Daoy (cell line): Measurements from ENCODE around the gene CHD9. TPM values are rescaled to one million over a fixed set of nuclear protein-coding genes. Genes with fewer than 3 reads are reported as not detected.
"Not testable (repeated sequence)": the region's sequence is repeated elsewhere in the genome, so short reads cannot be mapped to it uniquely, and the experiment has no call there.

Experiments used
- DNase-seq: peaks from one replicate; pipeline ENCODE4 v3.0.0-alpha.2; 2015; ENCODE audit warnings: low read depth
- total RNA-seq: library from RNA; depleted of rRNA; stranded (reverse); fragments of >200 nt; shearing (Covaris generic); gene quantifications from 2 replicates; pipeline ENCODE4 v1.2.3, GENCODE V29; 2014; rRNA removed

The CHD9 gene
- total RNA-seq: 9.7 and 12.0 TPM in 2 replicates

- peak; percentile 91 for DNase-seq
Measured at GRCh38 chr16:53054670-53055485, at the start of gene CHD9. TSS of gene CHD9 (plus strand) at chr16:53054991. CDS start at chr16:53156090, 101,099 bp downstream.

GRCh38 chr16:53007095-53007494 lies 47.7 kb upstream of the CHD9 start:
- no peak for DNase-seq

DNA sequence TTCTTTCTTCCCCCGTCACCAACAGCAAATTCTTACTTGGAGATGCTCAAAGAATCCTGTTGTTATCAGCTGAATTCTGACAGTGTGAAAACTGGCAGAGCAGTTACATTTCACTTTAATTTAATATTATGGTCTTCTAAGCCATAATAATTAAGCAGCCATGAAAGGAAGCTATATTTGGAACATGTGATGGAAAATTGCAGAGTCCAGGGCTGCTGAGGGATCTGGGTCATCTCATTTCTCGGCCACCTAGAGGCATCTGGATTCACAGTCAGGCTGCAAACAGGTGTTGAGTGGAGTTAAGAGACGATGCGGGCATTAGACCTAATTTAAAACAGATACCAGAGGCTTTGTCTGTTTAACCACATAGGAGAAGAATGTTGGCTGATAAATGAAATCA lies 40.5 kb upstream of the CHD9 start:
- no peak for DNase-seq

GRCh38 chr16:53018834-53019416 lies 35.9 kb upstream of the CHD9 start:
- DNase-seq: no peak

DNA sequence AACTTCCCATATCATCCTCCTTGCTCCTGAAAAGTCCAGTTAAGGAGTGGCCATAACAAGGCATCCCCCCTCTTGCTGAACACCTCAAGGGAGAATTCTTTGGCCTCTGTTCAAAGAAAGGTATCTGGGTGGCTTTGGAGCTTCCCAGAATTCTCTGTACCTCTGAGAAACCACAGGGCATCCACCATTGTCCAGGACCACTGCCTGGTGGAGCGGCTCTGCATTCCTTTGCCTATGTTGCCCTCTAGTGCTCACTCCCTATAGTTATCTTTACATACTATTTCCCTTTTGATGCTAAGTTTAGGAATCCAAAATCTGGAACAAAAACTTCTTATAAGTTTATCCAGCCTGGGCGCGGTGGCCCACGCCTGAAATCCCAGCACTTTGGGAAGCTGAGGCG lies 32.4 kb upstream of the CHD9 start:
- DNase-seq: peak; percentile 45

GRCh38 chr16:53024045-53024444 lies 30.7 kb upstream of the CHD9 start:
- no peak for DNase-seq

- DNase-seq: no peak
Measured at GRCh38 chr16:53029971-53030370, 24.8 kb upstream of the CHD9 start.

- no peak for DNase-seq
Measured at GRCh38 chr16:53031323-53031942, 23.4 kb upstream of the CHD9 start.

DNA sequence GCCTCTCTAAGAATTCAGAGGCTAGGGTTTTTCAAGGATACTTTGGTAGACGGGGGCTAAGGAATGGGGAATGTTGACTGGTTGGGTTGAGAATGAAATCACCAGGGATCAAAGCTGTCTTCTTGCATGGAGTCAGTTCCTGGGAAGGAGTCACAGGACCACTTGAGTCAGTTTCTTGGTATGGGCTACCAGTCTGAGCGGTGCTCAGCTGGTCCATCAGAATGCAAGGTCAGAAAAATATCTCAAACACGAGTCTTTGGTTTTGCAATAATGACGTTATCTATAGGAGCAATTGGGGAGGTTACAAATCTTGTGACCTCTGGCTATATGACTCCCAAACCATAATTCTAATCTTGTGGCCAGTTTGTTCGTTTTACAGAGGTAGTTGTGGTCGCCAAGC lies 20.5 kb upstream of the CHD9 start:
- DNase-seq: no peak

- DNase-seq: no peak
Measured at GRCh38 chr16:53035176-53035942, 19.4 kb upstream of the CHD9 start.

DNA sequence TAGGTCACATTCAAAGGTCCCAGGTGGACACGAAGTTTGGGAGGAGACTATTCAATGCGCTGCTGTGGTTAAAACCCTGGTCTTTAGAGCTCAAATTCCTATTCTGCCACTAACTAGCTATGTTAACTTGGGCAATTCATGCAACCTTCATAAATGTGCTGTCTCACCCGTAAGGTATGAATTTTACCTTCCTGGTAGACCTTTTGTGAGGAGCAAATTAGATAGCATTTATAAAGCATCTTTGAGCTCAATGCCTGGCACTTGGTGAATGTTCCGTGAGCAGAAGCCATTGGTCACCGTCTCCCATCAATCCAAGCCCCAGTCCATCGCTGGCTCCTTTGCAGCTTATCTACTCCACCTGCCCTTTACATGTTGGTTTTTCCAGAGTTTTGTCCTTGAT lies 18.7 kb upstream of the CHD9 start:
- no peak for DNase-seq

DNA sequence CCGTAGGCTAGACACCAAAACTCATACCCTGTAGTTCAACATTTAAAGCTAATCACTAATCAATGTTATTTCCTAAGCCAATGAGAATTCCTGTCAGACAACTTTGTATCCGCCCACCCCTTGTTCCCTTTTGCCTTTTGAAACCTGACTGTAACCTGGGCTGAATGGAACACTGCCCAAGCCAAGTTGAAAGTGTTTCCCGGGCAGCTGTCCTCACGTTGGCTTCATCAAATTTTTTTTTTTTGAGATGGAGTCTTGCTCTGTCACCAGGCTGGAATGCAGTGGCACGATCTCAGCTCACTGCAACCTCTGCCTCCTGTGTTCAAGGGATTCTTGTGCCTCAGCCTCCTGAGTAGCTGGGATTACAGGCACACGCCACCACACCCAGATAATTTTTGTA lies 18.1 kb upstream of the CHD9 start:
- DNase-seq: not testable (repeated sequence)

DNA sequence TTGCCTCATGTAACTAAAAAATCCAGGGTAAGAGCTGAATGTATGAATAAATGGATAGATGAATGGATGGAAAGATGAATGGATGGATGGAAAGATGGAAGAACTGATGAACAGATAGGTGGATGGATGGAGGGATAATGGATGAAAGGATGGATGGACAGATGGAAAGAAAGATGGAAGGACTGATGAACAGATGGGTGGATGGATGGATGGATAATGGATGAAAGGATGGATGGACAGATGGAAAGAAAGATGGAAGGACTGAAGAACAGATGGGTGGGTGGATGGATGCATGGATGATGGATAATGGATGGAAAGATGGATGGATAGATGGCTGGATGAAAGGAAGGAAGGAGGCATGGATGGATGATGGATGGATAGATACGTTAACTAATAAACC lies 14.0 kb upstream of the CHD9 start:
- no peak for DNase-seq

DNA sequence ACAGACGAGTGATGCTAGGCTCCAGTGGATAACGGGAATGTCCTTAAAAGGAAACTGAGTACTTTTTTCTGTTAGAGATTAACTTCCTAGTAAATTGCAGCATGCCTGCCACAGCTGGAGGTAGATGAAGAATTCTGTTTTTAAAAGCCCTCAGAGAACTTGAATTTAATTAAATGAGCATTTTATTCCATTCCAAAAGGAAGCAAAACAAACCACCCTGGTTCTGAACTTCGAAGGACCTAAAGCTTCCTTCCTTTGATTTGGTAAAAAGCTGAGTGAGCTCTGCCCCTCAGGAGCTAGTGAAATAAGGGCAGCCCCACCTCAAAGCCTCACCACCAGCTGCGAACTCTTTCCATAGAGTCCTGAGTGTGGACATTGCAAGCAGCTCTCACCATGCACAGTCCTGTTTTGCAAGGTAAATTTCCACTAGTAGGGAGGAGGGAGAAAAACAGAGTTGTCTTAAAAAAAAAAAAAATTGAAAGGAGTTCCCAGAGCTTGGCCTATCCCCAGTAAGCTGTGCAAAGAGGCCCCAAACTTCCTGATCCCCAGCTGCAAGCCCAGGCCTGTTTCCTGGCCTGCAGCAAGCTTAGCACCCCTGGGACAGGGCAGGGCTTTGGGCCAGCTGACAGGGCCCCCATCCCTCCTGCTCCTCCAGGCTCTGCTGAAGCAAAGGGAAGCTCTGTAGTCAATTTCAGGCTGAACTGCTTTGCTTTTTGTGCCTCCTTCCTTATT lies 13.3 kb upstream of the CHD9 start:
- DNase-seq: no peak

GRCh38 chr16:53042235-53042701 lies 12.5 kb upstream of the CHD9 start:
- DNase-seq: no peak

GRCh38 chr16:53043428-53043831 lies 11.4 kb upstream of the CHD9 start:
- DNase-seq: no peak

- DNase-seq: no peak
Measured at GRCh38 chr16:53043986-53044601, 10.7 kb upstream of the CHD9 start.

DNA sequence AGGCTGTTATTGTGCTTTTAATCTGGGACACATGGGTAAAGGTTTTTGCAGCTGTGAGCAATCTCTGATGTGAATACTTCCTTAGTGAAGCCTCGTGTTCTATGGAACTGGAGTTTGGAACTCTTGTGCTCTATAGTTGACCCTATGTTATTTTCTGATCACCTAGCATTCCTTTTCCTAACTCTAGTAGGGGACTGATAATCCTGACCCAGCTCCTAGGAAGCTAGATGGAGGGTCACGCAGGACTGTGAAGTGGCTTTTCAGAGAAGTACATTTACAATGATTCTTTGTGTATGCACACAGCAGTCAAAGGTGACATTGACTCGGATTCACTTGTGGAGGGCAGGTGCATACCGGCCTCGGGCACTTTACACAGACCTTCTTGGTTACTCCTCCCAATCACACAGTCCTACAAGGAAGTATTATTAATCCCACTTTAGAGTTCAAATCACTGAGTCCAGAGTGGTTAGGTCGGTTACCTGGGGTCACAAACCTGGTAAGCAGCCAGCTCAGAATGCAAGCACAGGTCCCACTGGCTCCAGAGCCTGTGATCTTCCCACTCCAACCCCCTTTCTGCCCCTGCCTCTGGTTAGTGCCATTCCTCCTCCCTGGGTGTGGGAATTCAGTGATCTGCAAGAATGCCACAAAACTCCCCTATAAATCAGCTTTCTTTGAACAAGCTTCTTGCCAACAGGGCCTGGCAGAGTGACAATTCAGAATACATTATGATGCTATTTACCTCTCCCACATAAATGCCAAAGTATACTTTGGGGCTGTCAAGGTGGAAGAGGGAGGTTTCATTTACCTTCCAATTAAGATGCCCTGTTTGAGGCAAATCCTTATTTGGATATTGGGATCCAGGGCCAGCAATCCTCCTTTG lies 9.2 kb upstream of the CHD9 start:
- DNase-seq: no peak

DNA sequence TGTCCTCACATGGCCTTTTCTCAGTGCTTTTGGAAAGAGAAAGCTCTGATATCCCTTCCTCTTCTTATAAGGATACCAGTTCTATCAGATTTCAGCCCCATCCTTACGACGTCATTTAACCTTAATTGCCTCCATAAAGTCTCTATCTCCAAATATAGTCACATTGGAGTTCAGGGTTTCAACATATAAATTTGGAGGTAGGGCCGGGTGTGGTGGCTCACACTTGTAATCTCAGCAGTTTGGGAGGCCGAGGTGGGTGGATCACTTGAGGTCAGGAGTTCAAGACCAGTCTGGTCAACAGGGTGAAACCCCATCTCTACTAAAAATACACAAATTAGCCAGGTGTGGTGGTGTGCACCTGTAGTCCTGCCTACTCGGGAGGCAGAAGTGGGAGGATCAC lies 7.3 kb upstream of the CHD9 start:
- not testable (repeated sequence) for DNase-seq
